ENCODE data around the gene TMPRSS3.

TMPRSS3 gene

DNA sequence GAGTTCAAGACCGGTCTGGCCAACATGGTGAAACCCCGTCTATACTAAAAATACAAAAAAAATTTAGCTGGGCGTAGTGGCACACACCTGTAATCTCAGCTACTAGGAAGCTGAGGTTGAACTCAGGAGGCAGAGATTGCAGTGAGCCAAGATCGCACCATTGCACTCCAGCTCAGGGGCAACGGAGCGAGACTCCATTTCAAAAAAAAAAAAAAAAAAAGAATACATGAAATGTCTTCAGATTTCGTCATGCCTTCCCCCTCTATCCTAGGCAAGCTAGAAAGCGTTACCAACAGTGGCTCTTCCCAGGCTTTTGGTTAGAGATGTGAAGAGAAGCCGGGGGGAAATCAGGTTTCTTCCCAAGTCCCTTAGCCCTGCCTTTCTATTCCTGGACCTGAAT, 33.2 kb downstream of the TMPRSS3 start:
- TF ChIP-seq EZH2phosphoT487 (IDR thresholded peaks at IDR 0.05; ENCODE audit: borderline replicate concordance, low read length): no peak
- TF ChIP-seq, protein P1, sequence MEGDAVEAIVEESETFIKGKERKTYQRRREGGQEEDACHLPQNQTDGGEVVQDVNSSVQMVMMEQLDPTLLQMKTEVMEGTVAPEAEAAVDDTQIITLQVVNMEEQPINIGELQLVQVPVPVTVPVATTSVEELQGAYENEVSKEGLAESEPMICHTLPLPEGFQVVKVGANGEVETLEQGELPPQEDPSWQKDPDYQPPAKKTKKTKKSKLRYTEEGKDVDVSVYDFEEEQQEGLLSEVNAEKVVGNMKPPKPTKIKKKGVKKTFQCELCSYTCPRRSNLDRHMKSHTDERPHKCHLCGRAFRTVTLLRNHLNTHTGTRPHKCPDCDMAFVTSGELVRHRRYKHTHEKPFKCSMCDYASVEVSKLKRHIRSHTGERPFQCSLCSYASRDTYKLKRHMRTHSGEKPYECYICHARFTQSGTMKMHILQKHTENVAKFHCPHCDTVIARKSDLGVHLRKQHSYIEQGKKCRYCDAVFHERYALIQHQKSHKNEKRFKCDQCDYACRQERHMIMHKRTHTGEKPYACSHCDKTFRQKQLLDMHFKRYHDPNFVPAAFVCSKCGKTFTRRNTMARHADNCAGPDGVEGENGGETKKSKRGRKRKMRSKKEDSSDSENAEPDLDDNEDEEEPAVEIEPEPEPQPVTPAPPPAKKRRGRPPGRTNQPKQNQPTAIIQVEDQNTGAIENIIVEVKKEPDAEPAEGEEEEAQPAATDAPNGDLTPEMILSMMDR (IDR thresholded peaks at IDR 0.05; ENCODE audit: low read depth, low read length, poor library complexity, severe bottlenecking): no peak
- peaks cover 6% of the 10 kb centered on the region for H3K9me3 ChIP-seq (ENCODE audit: control insufficient read depth, insufficient read depth, low read length)
- no peaks in the 10 kb centered on the region for H4K20me1 ChIP-seq (ENCODE audit: control insufficient read depth, insufficient read depth, low read depth, low read length)
- H3F3A ChIP-seq (ENCODE audit: control insufficient read depth, insufficient read depth): no peaks in the 10 kb centered on the region
- H3K4me2 ChIP-seq (ENCODE audit: low read length): peak overlapping the region; percentile 44
- H3K4me1 ChIP-seq (ENCODE audit: control insufficient read depth, low read length): peaks cover 22% of the 10 kb centered on the region
- peaks cover 29% of the 10 kb centered on the region for H3K27me3 ChIP-seq (ENCODE audit: control insufficient read depth, low read length)
- H3K27ac ChIP-seq (ENCODE audit: low read depth, low read length): no peak overlapping the region
- H3K36me3 ChIP-seq (ENCODE audit: control insufficient read depth, low read length): no peaks in the 10 kb centered on the region
- H3K4me3 ChIP-seq (ENCODE audit: low read length): peak overlapping the region; percentile 15; the same call in 1 of the 2 replicates
- H3K79me2 ChIP-seq (ENCODE audit: control insufficient read depth, low read length): no peaks in the 10 kb centered on the region
- H3K9me2 ChIP-seq (replicated peaks; ENCODE audit: control insufficient read depth, low read length): no peaks in the 10 kb centered on the region

DNA sequence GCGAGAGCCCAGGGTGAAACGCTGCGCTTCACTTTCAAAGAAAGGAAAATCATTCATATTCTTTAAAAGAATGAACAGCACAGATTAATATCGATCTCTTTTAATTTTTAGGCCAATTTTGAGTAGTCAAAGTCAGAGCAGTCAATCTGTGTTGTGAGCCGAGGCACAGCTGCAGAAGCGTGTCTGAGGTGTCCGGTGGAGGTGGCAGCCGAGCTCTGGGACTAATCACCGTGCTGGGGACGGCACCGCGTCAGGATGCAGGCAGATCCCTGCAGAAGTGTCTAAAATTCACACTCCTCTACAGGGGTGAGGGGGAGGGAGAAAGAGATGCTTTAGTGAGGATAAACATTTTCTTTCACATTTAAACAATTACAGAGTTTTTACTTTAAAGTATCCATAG, 33.7 kb downstream of the TMPRSS3 start:
- TF ChIP-seq, protein P1 (IDR thresholded peaks at IDR 0.05; ENCODE audit: low read depth, low read length, poor library complexity, severe bottlenecking): no peak
- no peak for TF ChIP-seq EZH2phosphoT487 (IDR thresholded peaks at IDR 0.05; ENCODE audit: borderline replicate concordance, low read length)
- Histone ChIP-seq H3K4me1 (ENCODE audit: control insufficient read depth, low read length) (peaks cover 22% of the 10 kb centered on the region), H3K9me2 (replicated peaks; ENCODE audit: control insufficient read depth, low read length) (no peaks in the 10 kb centered on the region), H3K4me3 (ENCODE audit: low read length) (peak overlapping the region; percentile 15; the same call in 1 of the 2 replicates), H3K27me3 (ENCODE audit: control insufficient read depth, low read length) (peaks cover 29% of the 10 kb centered on the region), H3K9me3 (ENCODE audit: control insufficient read depth, insufficient read depth, low read length) (peaks cover 6% of the 10 kb centered on the region), H3K79me2 (ENCODE audit: control insufficient read depth, low read length) (no peaks in the 10 kb centered on the region), H3K27ac (ENCODE audit: low read depth, low read length) (no peak overlapping the region), H3K36me3 (ENCODE audit: control insufficient read depth, low read length) (no peaks in the 10 kb centered on the region), H3F3A (ENCODE audit: control insufficient read depth, insufficient read depth) (no peaks in the 10 kb centered on the region), H4K20me1 (ENCODE audit: control insufficient read depth, insufficient read depth, low read depth, low read length) (no peaks in the 10 kb centered on the region), H3K4me2 (ENCODE audit: low read length) (peak overlapping the region; percentile 44)

GRCh38 chr21:42361286-42361685, 34.6 kb downstream of the TMPRSS3 start:
- Histone ChIP-seq H3K4me3 (ENCODE audit: low read length) (no peak overlapping the region), H3K79me2 (ENCODE audit: control insufficient read depth, low read length) (no peaks in the 10 kb centered on the region), H3K9me3 (ENCODE audit: control insufficient read depth, insufficient read depth, low read length) (peaks cover 6% of the 10 kb centered on the region), H3K4me1 (ENCODE audit: control insufficient read depth, low read length) (peaks cover 22% of the 10 kb centered on the region), H3K4me2 (ENCODE audit: low read length) (no peak overlapping the region), H3F3A (ENCODE audit: control insufficient read depth, insufficient read depth) (no peaks in the 10 kb centered on the region), H4K20me1 (ENCODE audit: control insufficient read depth, insufficient read depth, low read depth, low read length) (no peaks in the 10 kb centered on the region), H3K36me3 (ENCODE audit: control insufficient read depth, low read length) (no peaks in the 10 kb centered on the region), H3K27ac (ENCODE audit: low read depth, low read length) (no peak overlapping the region), H3K9me2 (replicated peaks; ENCODE audit: control insufficient read depth, low read length) (no peaks in the 10 kb centered on the region), H3K27me3 (ENCODE audit: control insufficient read depth, low read length) (peaks cover 33% of the 10 kb centered on the region)
- TF ChIP-seq, protein P1 (IDR thresholded peaks at IDR 0.05; ENCODE audit: low read depth, low read length, poor library complexity, severe bottlenecking): no peak
- no peak for TF ChIP-seq EZH2phosphoT487 (IDR thresholded peaks at IDR 0.05; ENCODE audit: borderline replicate concordance, low read length)
